T47D (cell line): ENCODE measurements around the gene RRP12.

ENCODE experiments used
- DNase-seq, 2 experiments: peaks; one replicate each; pipeline versions ENCODE4 v3.0.0 to v3.0.0-alpha.2; 2011 to 2012; ENCODE audit warnings: low read depth in 1 of 2, low spot score in 1 of 2
- JUND ChIP-seq: IDR thresholded peaks from 2 replicates; pipeline ENCODE4 v1.6.1; 2012; ENCODE audit warnings: low read depth
- in situ Hi-C: cut with HindIII; loops from 2 replicates; pipeline ENCODE4 v1.10.0; 2016; ENCODE audit warnings: low sequenced_read_pairs, low pct_unique_long_range_greater_than_20kb

RRP12 gene

GRCh38 chr10:97401455-97401919 is 347 bp upstream of the RRP12 start:
- in situ Hi-C loops = no loop called here

DNA sequence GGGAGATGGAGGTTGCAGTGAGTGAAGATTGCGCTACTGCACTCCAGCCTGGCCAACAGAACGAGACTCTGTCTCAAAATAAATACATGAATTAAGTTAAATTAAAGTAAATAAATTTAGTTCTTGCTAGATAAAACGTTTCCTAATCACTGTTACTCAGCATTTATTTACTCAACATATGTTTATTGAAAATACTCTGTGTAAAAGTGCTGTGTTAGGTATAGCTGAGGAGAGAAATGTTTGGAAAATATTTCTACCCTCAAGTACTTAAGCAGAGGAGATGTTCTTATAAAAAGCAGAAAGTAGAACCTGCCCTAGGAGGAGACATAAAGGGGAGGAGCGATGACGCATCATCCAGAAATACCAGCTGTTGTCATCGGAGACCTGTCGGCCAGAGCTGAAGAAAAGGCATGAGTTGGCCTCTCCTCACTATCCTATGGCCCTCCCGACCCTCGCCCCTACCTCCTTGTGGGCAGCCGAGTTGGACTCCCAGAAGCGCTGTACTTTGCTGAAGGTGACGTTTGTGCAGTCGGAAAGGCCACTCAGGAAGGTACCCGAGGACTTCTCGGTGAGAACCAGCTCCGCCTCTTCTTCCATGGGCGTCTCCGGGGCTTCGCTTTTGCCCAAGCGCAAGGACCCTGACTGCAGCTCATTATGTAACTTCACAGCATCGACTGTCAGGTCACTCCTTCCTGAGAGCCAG is 1.1 kb downstream of the RRP12 start:
- no peak for TF ChIP-seq JUND
- peak; percentile 51 to 77 for DNase-seq
- in situ Hi-C loops = no loop called here

More at GRCh38 chr10:97401455-97401919, 347 bp upstream of the RRP12 start:
- no peak for DNase-seq
- TF ChIP-seq JUND = no peak

DNA sequence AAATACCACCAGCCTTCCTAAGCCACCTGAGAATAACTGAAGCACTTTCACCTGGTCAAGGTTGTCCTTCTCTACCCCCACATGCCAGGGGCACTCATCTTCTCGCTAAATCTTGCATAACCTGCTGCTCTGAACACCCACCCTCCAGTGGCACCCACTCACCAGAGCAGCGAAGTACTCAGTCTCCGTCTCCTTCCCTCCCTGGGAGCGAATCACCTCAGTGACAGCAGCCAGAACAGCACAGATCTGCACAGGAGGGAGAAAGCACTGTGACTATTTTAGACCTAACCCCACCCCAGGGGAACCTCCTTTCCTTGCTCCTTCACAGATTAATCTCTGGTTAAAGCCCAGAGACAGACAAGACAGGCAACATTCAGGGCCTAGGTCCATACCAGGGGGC is 5.1 kb downstream of the RRP12 start:
- TF ChIP-seq JUND = no peak
- in situ Hi-C loops = no loop called here
- DNase-seq = no peak

GRCh38 chr10:97393034-97393573 is 8.0 kb downstream of the RRP12 start:
- in situ Hi-C loops = no loop called here
- TF ChIP-seq JUND = no peak
- DNase-seq = no peak

GRCh38 chr10:97390091-97390490 is 11.0 kb downstream of the RRP12 start:
- no peak for DNase-seq
- no peak for TF ChIP-seq JUND
- in situ Hi-C loops = no loop called here

DNA sequence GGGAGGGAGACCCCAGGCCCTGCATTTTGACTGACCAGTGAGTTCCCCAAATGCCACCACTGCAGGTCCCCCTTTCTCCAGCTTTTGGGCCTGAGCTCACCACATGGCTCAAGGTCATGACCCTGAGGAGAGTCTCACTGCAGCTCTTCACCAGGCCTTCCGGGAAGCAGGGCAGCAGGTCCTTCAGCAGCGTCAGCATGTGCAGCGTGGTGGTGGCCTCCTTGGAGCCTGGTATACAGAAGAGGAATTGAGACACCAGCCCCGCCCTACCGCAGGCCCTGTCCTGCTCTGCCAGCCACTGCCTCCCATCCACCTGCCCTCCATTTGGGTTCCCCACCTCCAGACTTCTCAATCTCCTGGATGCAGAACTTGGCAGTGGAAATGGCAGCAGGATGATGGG is 13.0 kb downstream of the RRP12 start:
- DNase-seq = no peak
- TF ChIP-seq JUND = no peak

DNA sequence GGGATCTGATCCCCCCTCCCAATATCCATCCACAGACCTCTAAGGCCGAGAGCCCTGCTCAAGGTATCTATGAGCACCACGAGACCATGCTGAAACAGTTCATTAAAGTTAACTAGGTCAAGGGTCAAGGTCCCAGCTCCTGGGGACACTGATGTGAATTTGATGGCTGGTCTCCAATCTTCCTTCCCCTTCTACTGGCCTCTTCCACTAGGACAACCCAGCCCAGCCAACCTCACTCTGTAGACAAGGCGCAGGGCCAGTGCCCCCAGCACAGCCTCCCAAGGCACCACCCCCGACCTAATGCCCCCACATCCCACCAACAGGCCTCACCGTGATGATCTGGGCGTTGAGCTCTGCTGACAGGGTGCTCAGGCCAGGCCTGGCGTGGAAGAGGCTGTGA is 15.6 kb downstream of the RRP12 start:
- no peak for TF ChIP-seq JUND
- in situ Hi-C loops = no loop called here
- no peak for DNase-seq

More for the DNA sequence above, 13.0 kb downstream of the RRP12 start:
- in situ Hi-C loops = no loop called here

GRCh38 chr10:97384641-97385040 is 16.5 kb downstream of the RRP12 start:
- TF ChIP-seq JUND = no peak
- no peak for DNase-seq
- in situ Hi-C loops = no loop called here

- DNase-seq = no peak
- no peak for TF ChIP-seq JUND
- in situ Hi-C loops = no loop called here
These were observed 17.0 kb downstream of the RRP12 start for GRCh38 chr10:97384156-97384555.

- in situ Hi-C loops = no loop called here
- no peak for DNase-seq
- no peak for TF ChIP-seq JUND
These were observed 18.0 kb downstream of the RRP12 start for GRCh38 chr10:97383159-97383558.

GRCh38 chr10:97381626-97382025 is 19.5 kb downstream of the RRP12 start:
- TF ChIP-seq JUND = no peak
- DNase-seq = no peak
- in situ Hi-C loops = no loop called here

DNA sequence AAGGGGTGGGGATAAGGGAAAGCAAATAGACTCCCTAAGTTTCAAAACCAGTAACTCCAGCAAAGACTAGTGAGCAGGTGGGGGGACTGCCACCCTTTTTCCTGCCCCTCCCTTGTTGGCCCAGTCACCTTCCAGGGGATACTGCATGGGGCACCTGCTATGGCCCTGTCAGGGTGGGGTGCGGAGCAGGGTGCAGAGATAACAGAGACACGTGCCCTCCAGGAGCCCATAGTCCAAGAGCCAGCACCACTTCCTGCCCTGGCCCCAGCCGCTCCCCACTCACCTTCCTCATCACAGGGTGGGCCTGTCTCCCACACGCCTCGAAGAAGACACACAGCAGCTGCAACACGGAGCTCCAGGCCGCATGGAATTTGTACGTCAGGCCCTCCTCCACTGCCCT is 20.6 kb downstream of the RRP12 start:
- DNase-seq = no peak
- in situ Hi-C loops = no loop called here
- TF ChIP-seq JUND = no peak

GRCh38 chr10:97378933-97379921 is 21.9 kb downstream of the RRP12 start:
- TF ChIP-seq JUND = no peak
- in situ Hi-C loops = no loop called here

More at GRCh38 chr10:97378933-97379921, 21.9 kb downstream of the RRP12 start:
- DNase-seq = no peak
